HUDEP-2 (cell line): Measurements from ENCODE around the gene HSF2.
"Not testable (repeated sequence)": the region's sequence is repeated elsewhere in the genome, so short reads cannot be mapped to it uniquely, and the experiment has no call there.

Experiments used
- DNase-seq, 76 experiments: peaks; one replicate each; lab custom pipeline; 2025; ENCODE audit not compliant: unreplicated experiment in 76 of 76; lab: John Stamatoyannopoulos, UW

HSF2 gene

DNA sequence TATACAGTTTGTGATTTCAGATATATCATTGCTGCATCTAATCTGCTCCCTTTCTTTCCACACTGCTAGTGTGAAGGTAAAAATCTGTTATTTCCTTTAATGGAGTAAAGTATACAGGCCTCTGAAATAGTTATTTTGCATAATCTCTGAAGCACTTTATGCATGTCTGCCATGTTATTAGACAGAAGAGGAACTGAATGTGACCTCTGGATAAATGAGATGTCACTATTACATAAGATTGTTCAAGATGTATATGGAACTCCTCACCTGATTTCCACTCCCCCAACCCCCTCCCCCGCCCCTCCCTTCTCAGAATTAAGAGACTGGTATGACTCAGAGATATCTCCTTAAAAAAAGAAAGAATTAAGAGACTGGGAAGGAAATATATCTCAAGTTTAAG is 45.8 kb downstream of the HSF2 start:
- no peak for DNase-seq

- DNase-seq: no peak
These were observed 49.6 kb downstream of the HSF2 start for GRCh38 chr6:122449069-122449468.

DNA sequence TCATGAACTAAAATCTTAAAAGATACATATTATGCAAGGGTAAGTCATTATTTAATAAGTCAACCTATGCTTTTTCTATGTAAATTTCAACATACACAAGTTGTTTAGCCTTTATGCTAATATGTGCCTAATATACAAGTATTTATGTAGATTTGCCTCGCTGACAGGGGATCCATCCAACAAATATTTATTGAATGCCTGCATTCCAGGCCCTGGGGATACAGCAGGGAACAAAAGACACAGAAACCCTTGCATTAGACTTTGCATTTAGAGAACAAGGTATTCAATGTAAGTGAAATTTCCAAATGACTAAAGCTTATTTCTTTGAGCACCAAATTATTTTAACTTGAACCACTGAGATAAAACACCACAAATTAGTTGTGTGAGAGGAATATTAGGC is 53.1 kb downstream of the HSF2 start:
- DNase-seq: no peak

DNA sequence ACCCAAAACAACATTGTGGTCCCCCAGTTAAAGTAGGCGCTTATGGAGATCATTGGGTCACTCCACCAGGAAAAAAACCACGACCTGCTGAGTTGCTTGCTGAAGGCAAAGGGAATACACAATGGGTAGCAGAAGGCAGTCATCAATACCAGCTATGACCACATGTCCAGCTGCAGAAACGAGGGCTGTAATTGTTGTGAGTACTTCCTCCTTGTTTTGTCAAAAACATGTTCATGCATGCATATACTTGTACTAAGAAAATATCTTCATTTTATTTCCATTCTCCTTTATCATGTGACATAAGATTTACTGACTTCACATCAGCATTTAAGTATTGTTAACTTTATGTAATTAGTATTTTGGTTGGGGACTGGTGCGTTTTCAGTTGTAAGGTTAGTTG is 55.2 kb downstream of the HSF2 start:
- DNase-seq: no peak

- DNase-seq: peak in 64 of 76 experiments; percentile 4 to 90 (median 58)
These were observed 55.7 kb downstream of the HSF2 start for GRCh38 chr6:122455116-122455515.

- no peak for DNase-seq
These were observed 58.6 kb downstream of the HSF2 start for GRCh38 chr6:122458087-122458486.

GRCh38 chr6:122459240-122459639 is 59.8 kb downstream of the HSF2 start:
- DNase-seq: no peak

GRCh38 chr6:122459865-122460416 is 60.5 kb downstream of the HSF2 start:
- DNase-seq: not testable (repeated sequence)

DNA sequence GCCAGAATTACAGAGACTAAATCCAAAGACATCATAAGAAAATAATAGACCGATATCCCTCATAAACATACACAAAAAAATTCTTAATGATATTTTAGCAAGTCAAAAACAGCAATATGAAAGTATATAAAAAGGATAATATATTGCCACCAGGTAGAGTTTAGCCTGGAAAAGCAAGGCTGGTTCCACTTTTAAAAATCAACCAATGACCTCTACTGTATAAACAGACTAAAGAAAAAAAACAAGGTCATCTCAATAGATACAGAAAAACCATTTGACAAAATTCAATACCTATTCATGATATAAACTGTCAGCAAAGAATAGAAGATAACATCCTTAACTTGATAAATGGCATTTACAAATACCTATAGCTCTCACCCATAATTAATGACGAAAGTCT is 62.4 kb downstream of the HSF2 start:
- DNase-seq: no peak

GRCh38 chr6:122471107-122472021 is 71.9 kb downstream of the HSF2 start, which contains the start of gene SERINC1:
Gene SERINC1, minus strand, starts transcription at chr6:122471807. Its CDS starts 70 bp downstream, at chr6:122471737.
- peak in 75 of 76 experiments; percentile 44 to 94 (median 85) for DNase-seq

GRCh38 chr6:122472022-122472340 is 72.5 kb downstream of the HSF2 start:
- peak in 1 of 76 experiments; percentile 76 for DNase-seq

DNA sequence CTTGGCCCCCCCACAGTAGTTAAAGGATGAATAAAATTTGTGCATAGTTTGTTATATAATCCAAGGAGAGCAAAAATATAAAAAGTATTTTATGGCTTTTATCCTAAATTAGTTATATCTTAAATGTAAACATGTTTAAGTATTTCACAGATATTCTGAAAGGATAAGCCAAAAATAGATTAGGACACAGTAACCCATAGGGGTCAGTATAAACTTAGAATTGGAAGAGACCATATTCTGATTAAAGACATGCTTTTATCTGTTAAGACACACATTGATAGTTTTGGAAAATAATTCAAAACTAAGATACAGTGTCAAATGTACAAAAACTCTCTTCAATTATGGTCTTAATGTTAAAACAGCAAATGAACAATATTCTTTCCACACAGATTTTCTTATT is 76.7 kb downstream of the HSF2 start:
- peak in 17 of 76 experiments; percentile 5 to 61 (median 26) for DNase-seq

DNA sequence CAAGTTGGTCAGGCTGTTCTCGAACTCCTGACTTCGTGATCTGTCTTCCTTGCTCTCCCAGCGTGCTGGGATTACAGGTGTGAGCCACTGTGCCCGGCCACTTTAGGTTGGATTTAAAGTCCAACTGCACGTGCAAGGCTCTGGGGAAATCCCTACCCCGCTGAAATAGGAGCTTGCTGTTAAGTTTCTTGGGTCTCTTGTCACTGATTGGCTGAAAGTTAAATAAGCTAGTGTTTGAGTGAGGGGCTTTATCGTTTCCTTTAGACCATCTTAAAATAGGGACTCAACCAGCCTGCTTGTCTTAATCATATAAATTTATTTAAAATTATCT is 83.3 kb downstream of the HSF2 start:
- DNase-seq: no peak
